ENCODE results near the gene TWSG1.
"Not testable (repeated sequence)": the region's sequence is repeated elsewhere in the genome, so short reads cannot be mapped to it uniquely, and the experiment has no call there.

TWSG1 gene

GRCh38 chr18:9437672-9438071 lies 103.1 kb downstream of the TWSG1 start:
- TF ChIP-seq, protein P1, sequence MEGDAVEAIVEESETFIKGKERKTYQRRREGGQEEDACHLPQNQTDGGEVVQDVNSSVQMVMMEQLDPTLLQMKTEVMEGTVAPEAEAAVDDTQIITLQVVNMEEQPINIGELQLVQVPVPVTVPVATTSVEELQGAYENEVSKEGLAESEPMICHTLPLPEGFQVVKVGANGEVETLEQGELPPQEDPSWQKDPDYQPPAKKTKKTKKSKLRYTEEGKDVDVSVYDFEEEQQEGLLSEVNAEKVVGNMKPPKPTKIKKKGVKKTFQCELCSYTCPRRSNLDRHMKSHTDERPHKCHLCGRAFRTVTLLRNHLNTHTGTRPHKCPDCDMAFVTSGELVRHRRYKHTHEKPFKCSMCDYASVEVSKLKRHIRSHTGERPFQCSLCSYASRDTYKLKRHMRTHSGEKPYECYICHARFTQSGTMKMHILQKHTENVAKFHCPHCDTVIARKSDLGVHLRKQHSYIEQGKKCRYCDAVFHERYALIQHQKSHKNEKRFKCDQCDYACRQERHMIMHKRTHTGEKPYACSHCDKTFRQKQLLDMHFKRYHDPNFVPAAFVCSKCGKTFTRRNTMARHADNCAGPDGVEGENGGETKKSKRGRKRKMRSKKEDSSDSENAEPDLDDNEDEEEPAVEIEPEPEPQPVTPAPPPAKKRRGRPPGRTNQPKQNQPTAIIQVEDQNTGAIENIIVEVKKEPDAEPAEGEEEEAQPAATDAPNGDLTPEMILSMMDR (IDR thresholded peaks at IDR 0.05; ENCODE audit: unreplicated experiment in 3 of 3) = no peak
- Mint-ChIP-seq H3K27ac (peak overlapping the region; percentile 62 to 94 (median 87)), H3K4me3 (no peak overlapping the region), H3K9me3 (peaks cover 2% of the 10 kb centered on the region), H3K27me3 (ENCODE audit: low read depth) (no peaks in the 10 kb centered on the region), H3K36me3 (ENCODE audit: low read depth) (no peaks in the 10 kb centered on the region), H3K4me1 (peaks cover 35% of the 10 kb centered on the region)

- H3K4me3 Mint-ChIP-seq = no peak overlapping the region
- H3K9me3 Mint-ChIP-seq = no peaks in the 10 kb centered on the region
- H3K4me1 Mint-ChIP-seq = peaks cover 16% of the 10 kb centered on the region
- no peaks in the 10 kb centered on the region for H3K27me3 Mint-ChIP-seq (ENCODE audit: low read depth)
- H3K36me3 Mint-ChIP-seq (ENCODE audit: low read depth) = no peaks in the 10 kb centered on the region
- H3K27ac Mint-ChIP-seq = no peak overlapping the region
- TF ChIP-seq, protein P1 (IDR thresholded peaks at IDR 0.05; ENCODE audit: unreplicated experiment in 3 of 3) = no peak
These were observed 106.5 kb downstream of the TWSG1 start for GRCh38 chr18:9441061-9441460.

- Mint-ChIP-seq H3K27me3 (ENCODE audit: low read depth) (no peaks in the 10 kb centered on the region), H3K27ac (no peak overlapping the region), H3K36me3 (ENCODE audit: low read depth) (no peaks in the 10 kb centered on the region), H3K9me3 (peaks cover 8% of the 10 kb centered on the region), H3K4me1 (no peaks in the 10 kb centered on the region), H3K4me3 (no peak overlapping the region)
- TF ChIP-seq, protein P1 (IDR thresholded peaks at IDR 0.05; ENCODE audit: unreplicated experiment in 3 of 3) = no peak
These were observed 110.0 kb downstream of the TWSG1 start for GRCh38 chr18:9444549-9444948.

- Mint-ChIP-seq H3K9me3 (peaks cover 8% of the 10 kb centered on the region), H3K4me3 (no peak overlapping the region), H3K36me3 (ENCODE audit: low read depth) (no peaks in the 10 kb centered on the region), H3K27me3 (ENCODE audit: low read depth) (no peaks in the 10 kb centered on the region), H3K27ac (no peak overlapping the region), H3K4me1 (no peaks in the 10 kb centered on the region)
- TF ChIP-seq, protein P1 (IDR thresholded peaks at IDR 0.05; ENCODE audit: unreplicated experiment in 3 of 3) = no peak
These were observed 112.3 kb downstream of the TWSG1 start for GRCh38 chr18:9446839-9447238.

DNA sequence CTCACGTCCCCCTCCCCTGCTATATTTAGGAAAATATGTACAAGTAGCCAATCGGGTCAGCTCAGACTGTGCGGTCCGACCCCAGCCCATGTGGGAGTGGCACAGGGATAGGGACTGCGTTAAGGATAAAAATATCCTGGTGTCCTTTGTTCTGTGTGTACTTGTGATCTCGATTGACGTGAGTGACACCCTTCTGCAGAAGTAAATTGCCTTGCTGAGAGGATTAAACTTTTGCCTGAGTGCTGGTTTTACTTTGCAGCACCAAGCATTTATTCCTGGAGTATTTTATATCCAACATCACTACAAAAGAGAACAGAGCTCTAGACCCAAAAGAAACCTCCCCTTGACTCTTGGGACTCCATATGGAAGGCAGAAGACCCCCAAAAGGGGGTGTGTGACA lies 112.8 kb downstream of the TWSG1 start:
- H3K27ac Mint-ChIP-seq = no peak overlapping the region
- peaks cover 8% of the 10 kb centered on the region for H3K9me3 Mint-ChIP-seq
- TF ChIP-seq, protein P1 (IDR thresholded peaks at IDR 0.05; ENCODE audit: unreplicated experiment in 3 of 3) = no peak
- H3K4me1 Mint-ChIP-seq = no peaks in the 10 kb centered on the region
- no peak overlapping the region for H3K4me3 Mint-ChIP-seq
- no peaks in the 10 kb centered on the region for H3K27me3 Mint-ChIP-seq (ENCODE audit: low read depth)
- H3K36me3 Mint-ChIP-seq (ENCODE audit: low read depth) = no peaks in the 10 kb centered on the region

DNA sequence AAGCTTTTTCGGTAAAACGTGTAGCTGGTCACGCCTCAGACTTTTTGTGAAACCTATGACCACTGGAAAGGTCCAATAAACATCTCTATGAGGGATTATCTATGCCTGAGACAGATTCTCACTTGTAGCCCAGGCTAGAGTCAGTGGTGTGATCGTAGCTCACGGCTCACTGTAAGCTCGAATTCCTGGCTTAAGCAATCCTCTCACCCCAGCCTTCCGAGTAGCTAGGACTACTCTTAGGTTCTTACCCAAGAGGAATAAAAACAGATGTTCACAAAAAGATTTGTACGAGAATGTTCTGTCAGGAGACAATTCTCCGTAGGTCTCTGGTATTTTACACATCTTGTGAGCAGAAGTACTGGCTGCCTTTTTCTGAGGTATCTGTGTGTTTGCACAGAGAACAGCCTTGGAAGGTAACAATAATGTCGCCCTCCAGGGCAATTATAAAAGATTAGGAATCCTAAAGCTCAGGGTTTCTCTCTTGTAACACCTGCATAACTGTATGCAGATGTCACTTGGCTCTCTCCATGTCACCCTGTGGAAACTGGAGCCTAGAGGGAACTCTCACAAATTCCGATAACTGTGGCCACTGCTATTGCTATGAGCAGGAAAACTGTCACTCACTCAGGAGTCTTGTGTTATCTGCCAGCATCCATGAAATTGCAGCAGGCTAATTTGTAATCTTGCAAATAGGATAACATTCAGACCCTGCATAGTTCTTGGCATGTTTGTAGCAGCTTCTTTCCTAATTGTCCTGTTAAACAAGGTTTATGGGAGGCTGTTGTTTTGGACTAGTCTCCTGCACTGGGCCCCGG lies 115.2 kb downstream of the TWSG1 start:
- no peaks in the 10 kb centered on the region for H3K4me1 Mint-ChIP-seq
- no peaks in the 10 kb centered on the region for H3K27me3 Mint-ChIP-seq (ENCODE audit: low read depth)
- TF ChIP-seq, protein P1 (IDR thresholded peaks at IDR 0.05; ENCODE audit: unreplicated experiment in 3 of 3) = no peak
- H3K36me3 Mint-ChIP-seq (ENCODE audit: low read depth) = no peaks in the 10 kb centered on the region
- peaks cover 10% of the 10 kb centered on the region for H3K9me3 Mint-ChIP-seq
- no peak overlapping the region for H3K27ac Mint-ChIP-seq
- no peak overlapping the region for H3K4me3 Mint-ChIP-seq

GRCh38 chr18:9450920-9451319 lies 116.3 kb downstream of the TWSG1 start:
- not testable (repeated sequence) for H3K36me3 Mint-ChIP-seq (ENCODE audit: low read depth); H3K4me3 Mint-ChIP-seq; H3K4me1 Mint-ChIP-seq; H3K27me3 Mint-ChIP-seq (ENCODE audit: low read depth); H3K27ac Mint-ChIP-seq
- peaks cover 15% of the 10 kb centered on the region for H3K9me3 Mint-ChIP-seq

Data from nephron (organoid).